Colon (tissue), 2 donors: ENCODE results near the gene NCAPG2.

Source experiments
- FAIRE-seq: peaks from 2 replicates; lab custom pipeline; 2012; peaks lifted over from hg19 to GRCh38; lab: Jason Lieb, UNC
- donor health status: control.
- donor health status: control.

NCAPG2 gene

DNA sequence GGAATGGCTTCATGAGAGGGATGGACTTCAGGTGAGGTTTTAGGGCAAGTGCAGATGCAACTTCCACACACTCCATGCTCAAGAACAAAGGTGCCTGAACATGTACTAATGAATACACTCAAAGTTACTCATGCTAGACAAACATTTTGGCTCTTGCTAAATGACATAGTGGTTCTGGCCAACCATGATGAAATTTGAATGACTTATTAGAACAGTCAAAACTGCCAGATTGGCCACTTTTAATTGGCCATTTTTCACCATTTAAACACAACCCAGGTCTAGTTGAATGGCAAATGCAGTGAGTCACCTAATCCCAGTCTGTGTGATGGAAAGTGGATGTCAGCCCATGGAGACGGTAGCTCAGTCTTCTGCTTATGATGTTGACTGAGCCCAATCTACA, 112.1 kb downstream of the NCAPG2 start:
- FAIRE-seq: no peak

DNA sequence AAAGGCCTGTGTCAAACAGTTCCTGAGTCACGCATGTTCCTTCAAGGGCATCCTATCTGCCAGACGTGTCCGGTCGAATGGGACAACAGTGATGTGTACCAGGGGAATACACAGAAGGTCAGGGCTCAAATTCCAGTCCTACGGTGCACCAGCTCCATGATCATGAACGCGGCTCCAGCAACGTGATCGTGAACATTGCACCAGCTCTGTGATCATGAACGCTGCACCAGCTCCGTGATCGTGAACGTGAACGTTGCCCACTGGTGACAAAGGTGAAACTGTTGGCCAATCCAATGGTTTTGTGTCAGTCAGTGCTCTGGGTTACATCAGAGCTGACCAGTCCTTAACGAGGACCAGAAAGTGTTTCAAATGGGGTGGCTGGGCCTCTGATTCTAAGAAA, 112.7 kb downstream of the NCAPG2 start:
- no peak for FAIRE-seq

DNA sequence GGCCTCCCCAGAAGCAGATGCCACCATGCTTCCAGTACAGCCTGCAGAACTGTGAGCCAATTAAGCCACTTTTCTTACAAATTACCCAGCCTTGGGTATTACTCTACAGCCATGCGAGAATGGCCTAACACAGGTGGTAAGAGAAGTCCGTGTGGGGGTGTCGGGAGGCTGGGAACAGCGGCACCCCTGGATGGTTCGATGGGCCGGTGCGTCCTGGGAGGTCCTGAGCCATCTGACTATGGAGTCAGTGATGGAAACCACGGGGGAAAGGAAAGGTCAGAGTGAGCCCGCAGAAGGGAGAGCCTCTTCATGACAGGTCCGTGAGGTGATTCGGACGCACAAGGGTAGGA, 114.4 kb downstream of the NCAPG2 start:
- FAIRE-seq: no peak

DNA sequence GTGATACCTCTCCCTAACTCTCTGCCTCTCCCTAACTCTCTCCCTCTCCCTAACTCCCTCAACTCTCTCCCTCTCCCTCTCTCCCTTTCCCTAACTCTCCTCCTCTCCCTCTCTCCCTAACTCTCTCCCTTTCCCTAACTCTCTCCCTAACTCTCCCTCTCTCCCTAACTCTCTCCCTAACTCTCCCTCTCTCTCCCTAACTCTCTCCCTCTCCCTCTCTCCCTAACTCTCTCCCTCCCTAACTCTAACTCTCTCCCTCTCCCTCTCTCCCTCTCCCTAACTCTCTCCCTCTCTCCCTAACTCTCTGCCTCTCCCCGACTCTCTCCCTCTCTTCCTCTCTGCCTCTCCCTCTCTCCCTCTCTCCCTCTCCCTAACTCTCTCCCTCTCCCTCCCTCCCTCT, 115.0 kb downstream of the NCAPG2 start:
- FAIRE-seq: no peak

DNA sequence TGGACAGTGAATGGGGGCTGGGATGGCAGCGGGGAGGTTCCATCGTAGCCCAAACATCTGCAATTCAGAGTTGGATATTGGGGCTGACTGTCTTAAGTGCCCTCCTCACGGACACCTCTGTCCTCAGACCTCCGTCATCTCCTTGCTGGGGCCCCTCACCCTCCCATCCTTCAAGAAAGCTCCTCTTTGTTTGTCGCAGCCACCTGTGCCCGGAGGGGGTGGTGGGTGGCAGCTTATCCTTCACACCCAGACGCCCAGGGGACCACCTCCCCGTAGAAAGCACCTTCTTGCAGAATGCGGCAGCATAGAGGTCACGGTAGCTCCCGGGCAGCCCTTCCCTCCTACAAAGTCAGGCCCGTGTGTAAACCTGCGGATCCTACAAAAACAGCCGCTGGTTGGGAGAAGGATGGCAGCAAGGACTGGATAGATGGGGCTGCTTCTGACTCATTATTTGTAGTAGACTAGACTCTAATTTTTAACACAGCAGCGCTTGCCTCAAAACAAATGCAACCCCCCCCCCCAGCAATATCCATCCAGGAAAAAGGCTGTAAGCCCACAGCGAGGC, 115.6 kb downstream of the NCAPG2 start:
- no peak for FAIRE-seq

DNA sequence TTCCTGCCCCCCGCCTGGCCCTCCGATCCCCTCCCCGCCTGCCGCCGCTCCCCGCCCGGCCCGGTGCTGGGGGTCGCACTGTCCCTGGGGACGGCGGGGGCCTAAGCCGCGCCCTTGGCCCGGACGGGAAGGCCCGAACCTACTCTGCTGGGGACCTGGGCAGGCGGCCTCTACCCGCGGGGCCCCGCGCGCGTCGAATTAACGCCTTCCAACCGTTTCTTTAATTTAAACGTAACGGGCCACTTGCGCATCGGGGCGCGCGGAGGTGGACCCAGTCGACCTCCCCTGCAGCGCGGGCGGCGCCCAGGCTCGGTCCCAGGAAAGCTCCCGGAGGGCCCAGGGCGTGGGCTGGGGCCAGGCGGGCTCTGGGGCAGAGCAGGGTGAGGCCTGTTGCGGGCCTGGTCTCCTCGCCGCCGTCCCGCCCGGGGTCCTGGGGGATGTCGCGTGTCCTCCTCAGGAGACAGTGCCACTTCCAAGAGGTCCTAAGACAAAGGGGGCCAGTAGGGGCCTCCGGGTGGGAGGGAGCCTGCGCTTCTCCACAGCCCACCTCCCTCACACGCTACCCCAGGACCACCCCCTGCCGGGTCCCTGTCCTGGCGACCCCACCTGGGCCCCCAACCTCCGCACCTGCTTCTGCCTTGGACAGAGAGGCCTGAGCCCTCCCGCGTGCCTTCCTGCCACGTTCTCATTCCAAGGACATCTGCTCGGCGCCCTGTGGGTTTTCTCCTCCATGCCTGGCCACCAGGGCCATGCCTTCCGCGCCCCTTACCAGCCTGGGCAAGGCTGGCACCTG, 116.3 kb downstream of the NCAPG2 start:
- FAIRE-seq: no peak

DNA sequence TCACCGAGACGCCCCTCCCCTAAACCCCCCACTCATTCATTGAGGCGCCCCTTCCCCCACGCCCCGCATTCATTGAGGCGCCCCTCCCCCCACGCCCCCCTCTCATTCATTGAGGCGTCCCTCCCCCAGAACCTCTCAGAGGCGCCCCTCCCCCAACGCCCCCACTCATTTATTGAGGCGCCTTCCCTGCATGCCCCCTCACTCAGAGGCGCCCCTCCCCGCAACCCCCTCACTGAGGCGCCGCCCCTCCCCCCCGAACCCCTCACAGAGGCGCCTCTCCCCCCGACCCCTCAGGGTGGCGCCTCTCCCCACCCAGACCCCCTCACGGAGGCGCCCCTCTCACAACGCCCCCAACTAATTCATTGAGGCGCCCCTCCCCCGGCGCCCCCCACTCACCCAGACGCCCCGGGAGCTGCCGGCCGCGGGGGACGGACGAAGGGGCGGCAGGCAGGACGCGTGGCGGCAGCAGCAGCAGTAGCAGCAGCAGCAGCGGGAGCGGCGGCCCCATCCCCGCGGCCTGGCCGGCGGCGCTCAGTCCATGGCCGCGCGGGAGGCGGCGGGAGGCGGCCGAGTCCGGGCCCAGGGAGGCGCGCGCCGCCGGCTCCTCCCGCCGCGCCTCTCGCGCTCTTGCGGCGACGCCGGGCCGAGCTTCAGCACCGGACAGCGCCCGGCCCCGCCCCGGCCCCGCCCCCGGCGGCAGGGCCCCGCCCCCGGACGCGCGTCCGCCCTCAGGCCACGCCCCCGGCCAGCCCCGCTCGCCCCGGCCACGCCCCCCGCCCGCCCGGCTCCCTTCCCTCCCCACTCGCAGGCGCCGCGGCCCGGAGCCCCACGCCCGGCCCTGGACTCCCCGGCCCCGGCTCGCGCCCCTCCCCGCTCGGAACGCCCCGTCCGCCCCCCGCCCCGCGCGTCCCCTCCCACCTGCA, 117.2 kb downstream of the NCAPG2 start, which contains the start of gene PTPRN2:
TSS of gene PTPRN2 (minus strand) at position 662 of the 923 bp plus-strand sequence.
- no peak for FAIRE-seq

DNA sequence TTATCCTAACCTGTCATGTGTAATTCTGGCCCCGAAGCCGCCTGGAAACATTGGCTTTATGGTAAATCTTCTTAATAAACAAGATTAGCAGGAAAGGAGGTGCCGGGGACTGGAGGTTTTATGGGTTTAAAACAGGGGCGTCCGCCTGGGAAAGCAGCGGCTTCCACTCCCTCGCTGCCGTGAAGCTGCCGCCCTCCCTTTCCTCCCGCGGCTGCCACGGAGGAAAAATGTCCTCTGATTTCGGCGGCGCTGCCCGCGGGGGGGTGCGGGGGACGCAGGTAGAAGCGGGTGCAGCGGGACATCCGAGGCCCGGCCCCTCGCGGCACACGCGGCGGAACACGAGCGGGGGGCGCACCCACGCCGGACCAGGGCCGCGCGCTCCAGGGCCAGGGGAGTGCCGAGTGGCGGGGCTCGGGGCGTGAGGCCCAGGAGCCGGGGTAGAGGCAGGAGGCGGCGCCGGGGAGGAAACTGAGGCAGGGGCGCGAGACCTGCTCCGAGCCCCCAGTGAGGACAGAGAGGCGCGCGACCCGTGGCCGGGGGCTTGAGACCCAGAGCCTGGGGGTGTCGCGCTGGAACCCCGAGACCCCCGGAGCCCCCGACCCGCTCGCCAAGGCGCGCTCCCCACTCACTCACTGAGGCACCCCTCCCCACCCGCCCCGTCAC, 118.0 kb downstream of the NCAPG2 start:
- FAIRE-seq: no peak

DNA sequence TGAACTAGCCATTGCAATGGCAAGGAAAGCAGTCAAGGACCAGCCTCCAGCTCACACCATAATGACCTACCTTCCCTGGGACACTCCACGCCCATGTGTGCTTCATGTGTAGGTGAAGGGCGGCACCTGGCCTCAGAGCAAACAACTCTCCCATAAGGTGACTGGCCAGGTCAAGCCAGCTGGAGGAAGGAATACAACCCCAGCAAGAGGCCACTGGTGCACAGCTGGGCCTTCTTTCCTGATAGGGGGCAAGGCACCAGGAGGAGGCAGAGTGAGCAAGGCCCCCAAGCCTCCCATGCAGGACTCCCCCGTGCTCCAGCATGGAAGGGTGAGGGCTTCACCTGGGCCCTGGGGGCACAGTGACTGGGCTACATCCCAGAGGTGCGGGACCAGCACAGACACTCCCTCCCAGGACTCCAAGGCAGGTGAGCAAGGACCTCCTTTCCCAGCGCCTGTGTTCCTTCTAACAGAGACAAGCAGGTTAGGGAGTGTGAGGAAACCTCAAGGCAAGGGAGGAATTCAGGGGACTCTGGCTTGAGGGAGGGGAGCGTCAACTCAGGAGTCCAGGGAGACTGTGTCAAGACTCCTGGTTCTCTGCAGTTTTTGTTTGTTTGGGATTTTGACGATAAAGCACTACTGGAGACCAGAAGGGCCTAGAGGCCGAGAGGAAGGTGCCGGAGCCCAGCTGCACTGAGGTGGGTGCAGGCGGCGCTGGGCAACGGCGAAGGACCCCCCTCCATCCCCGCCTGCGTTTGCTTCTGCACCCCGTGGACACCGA, 118.7 kb downstream of the NCAPG2 start:
- FAIRE-seq: no peak

DNA sequence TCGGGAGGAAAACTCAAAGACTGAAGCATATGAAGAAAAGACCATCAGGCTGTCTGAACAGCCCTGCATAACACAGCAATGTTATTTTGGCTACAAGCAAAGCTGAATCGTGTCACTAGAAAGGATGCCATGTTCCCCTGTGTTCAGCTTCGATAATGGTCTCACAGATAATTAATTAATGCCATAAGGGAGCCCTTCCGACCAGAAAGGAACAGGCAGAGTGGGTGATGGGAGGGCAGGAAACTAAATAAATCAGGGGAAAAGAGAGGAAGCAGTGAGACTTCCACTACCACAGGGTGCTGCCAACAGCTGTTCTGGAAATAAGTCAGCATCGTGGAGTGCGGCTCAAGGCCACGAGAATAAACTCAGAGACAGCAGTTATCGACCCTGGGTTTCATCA, 120.2 kb downstream of the NCAPG2 start:
- no peak for FAIRE-seq

DNA sequence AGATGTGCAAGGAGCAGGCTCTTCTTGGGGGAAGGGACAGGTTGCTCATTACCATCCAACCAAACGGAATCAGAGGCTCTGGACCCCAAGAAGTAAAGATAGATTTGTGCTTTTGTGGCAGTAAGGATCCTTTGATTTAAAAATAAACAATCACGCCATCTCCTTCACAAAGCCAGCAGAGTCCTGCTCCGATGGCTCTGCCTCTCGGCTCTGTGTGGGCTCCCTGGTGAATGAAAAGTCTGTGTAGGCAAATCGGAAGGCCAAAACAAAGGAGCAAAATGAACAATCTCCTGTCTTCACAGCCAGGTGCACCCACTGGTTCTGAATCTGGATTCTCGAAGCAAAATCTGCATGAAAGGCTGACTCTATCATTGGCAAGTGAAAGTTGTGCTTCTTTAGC, 120.8 kb downstream of the NCAPG2 start:
- FAIRE-seq: no peak

DNA sequence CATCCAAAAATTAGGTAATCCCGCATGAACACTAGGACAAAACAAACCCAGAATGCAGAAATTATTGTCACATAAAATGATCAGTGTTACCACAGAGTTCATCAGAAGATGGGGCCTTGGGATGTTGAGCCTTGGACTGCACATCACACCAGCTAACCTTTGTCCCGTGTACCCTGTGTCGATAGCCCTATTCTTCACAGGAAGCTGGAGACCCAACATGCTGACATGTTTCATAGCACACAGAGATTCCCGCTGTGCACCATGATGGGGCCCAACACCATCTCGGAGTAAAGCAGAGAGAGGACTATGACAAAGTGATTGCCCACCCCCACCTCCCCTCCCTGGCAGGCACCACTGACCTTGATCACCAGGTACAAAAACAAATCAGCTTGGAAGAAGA, 121.5 kb downstream of the NCAPG2 start:
- FAIRE-seq: no peak

DNA sequence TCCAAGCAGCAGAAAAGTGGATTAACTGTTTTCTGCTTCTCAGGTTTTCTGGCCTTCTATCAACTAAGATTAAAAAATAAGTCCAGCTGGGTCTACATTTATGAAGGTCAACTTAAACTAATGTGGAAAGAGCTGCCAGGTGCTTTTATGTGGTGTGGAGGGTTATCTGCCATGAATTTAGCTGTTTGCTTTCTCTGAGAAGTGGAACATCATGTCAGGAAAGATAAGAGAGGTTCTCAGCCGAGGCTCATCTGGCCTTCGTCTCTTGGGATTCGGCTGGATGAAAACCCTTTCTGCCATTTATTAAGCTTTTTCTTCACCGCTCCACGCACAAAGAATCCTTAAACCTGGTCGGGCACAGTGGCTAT, 122.5 kb downstream of the NCAPG2 start:
- no peak for FAIRE-seq

DNA sequence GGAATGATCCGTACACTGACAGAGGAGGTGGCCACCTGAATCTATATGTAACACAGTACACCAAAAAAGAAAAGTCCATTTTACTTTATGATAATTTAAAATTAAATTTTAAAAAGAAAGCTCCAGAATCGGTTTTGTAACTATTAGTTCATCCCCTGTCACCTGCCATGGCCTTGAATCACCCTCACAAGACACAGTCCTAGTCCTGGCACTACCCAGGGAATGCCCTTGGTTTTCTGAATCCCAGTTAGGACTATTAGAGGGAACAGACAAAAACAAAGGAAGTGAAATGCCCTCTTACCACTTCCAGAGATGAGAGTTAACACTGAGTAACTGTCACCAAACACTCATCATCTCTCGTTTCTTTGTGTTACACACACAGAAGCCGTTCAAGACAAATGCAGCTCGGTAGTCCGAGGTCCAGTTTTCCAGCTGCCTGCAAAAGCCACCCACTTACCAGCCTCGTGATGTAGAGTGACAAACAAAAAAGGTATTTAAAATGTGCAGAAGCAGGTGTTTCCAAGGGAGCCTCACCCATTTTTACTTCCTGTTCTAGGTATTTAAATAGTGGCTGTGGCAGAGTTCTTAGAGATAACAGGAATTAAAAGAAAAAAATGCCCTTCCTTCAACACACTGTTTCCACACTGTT, 123.0 kb downstream of the NCAPG2 start:
- FAIRE-seq: no peak
